Measurements from ENCODE around the gene SUMO2. TPM values are rescaled to one million over a fixed set of nuclear protein-coding genes. Genes with fewer than 3 reads are reported as not detected.
A peak's percentile ranks its signal among the peaks of the same experiment; 100 is the strongest.

The SUMO2 gene
- total and polyA plus RNA-seq, 2 of the 13 experiments (the other 11 are each of a cell fraction or from before 2014, with no cell fraction given): 337 to 553 TPM

GRCh38 chr17:75205037-75205792 is 22.5 kb upstream of the SUMO2 start, which contains the start of gene NUP85 (continued):
- peak; percentile 74 for TF ChIP-seq SALL2 (CRISPR knock-in tag; IDR thresholded peaks at IDR 0.05)
- TF ChIP-seq FOXP1 (IDR thresholded peaks at IDR 0.05): no peak
- TF ChIP-seq FOXP1 (CRISPR knock-in tag; IDR thresholded peaks at IDR 0.05): no peak
- TF ChIP-seq ZNF10 (CRISPR knock-in tag; IDR thresholded peaks at IDR 0.05; ENCODE audit: borderline replicate concordance, low read depth): 0 out of 2 replicates have a peak, but pooled peaks have one; percentile 66
- TF ChIP-seq ZNF737 (CRISPR knock-in tag; IDR thresholded peaks at IDR 0.05; ENCODE audit: borderline replicate concordance): no peak
- no peak for TF ChIP-seq ZFP36 (IDR thresholded peaks at IDR 0.05; ENCODE audit: borderline replicate concordance, low read depth, low read length, partially characterized antibody)
- TF ChIP-seq CENPBD1 (CRISPR knock-in tag; IDR thresholded peaks at IDR 0.05; ENCODE audit: borderline replicate concordance, low read depth): 0 out of 2 replicates have a peak, but pooled peaks have one; percentile 96
- peak; percentile 1; the same call in 1 of the 2 replicates for TF ChIP-seq ZNF121 (CRISPR knock-in tag; IDR thresholded peaks at IDR 0.05)
- TF ChIP-seq NPAS2 (CRISPR knock-in tag; IDR thresholded peaks at IDR 0.05; ENCODE audit: borderline replicate concordance): no peak
- TF ChIP-seq RERE (CRISPR knock-in tag; IDR thresholded peaks at IDR 0.05; ENCODE audit: low read depth): peak; percentile 11; the same call in 1 of the 2 replicates
- TF ChIP-seq ZNF704 (CRISPR knock-in tag; IDR thresholded peaks at IDR 0.05; ENCODE audit: borderline replicate concordance): no peak; the same call in 1 of the 2 replicates
- peak; percentile 92 for TF ChIP-seq RXRA (CRISPR knock-in tag; IDR thresholded peaks at IDR 0.05)
- no peak for TF ChIP-seq JUNB (CRISPR knock-in tag; IDR thresholded peaks at IDR 0.05; ENCODE audit: borderline replicate concordance)
- TF ChIP-seq PCBP2 (optimal IDR thresholded peaks at IDR 0.05; ENCODE audit: low read depth, low read length, poor library complexity, severe bottlenecking): no peak
- no peak for TF ChIP-seq ZNF781 (CRISPR knock-in tag; IDR thresholded peaks at IDR 0.05; ENCODE audit: borderline replicate concordance, not compliant biosample characterization)
- peak; percentile 75; the same call in 1 of the 2 replicates for TF ChIP-seq ZNF264 (CRISPR knock-in tag; IDR thresholded peaks at IDR 0.05)
- no peak for TF ChIP-seq NONO (IDR thresholded peaks at IDR 0.05)
- TF ChIP-seq NONO (CRISPR knock-in tag; conservative IDR thresholded peaks at IDR 0.05): peak; percentile 81
- peak; percentile 86; the same call in 1 of the 2 replicates for TF ChIP-seq ZNF569 (CRISPR knock-in tag; IDR thresholded peaks at IDR 0.05; ENCODE audit: borderline replicate concordance)
- TF ChIP-seq ZNF354B (CRISPR knock-in tag; IDR thresholded peaks at IDR 0.05): 0 out of 2 replicates have a peak, but pooled peaks have one; percentile 73

Data from HepG2 (cell line).